SH-SY5Y (cell line): ENCODE data around the gene TEAD1.

Source experiments
- GATA2 ChIP-seq: IDR thresholded peaks from 2 replicates; pipeline ENCODE4 v1.6.1; 2011; ENCODE audit warnings: mild to moderate bottlenecking, low read depth, low read length
- GATA3 ChIP-seq: IDR thresholded peaks from 2 replicates; pipeline ENCODE4 v1.6.1; 2011; ENCODE audit warnings: low read depth, mild to moderate bottlenecking, low read length, moderate library complexity

DNA sequence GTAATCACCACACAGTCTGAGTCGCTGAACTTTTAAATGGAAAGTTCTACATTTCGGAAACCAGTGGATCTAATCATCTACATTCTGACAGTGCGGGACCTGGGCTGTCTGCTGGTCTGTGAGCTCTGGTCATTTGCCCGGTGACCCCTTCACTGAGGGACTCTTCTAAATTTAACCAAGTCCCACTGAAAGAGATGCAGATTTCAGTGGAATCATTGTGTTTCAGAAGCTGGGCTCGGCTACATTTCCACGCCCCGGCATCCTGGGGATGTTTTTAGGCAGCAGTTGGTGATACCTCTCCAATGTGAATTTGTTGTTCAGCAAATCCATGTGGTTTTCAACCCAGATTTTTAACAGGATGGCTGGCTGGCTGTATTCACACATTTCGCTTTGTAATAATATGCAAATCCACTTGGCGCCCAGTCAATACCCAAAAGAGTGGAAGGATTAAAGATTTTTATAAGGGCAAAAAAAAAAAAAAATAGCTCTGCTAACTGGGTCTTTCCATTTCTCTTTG, 189.4 kb downstream of the TEAD1 start:
- TF ChIP-seq GATA3 (no peak), GATA2 (no peak)
